ENCODE data around the gene SGPP2. TPM values are rescaled to one million over a fixed set of nuclear protein-coding genes. Genes with fewer than 3 reads are reported as not detected.
A peak's percentile ranks its signal among the peaks of the same experiment; 100 is the strongest.

Gene SGPP2
- total RNA-seq, 1 donor from 2014 or later: 38.1 TPM

- H3K36me3 ChIP-seq: peaks cover 17% of the 10 kb centered on the region
- no peak overlapping the region for H3K4me3 ChIP-seq
- no peak for ATAC-seq
- intact Hi-C loops (cut with DNase I): no loop called here
- H3K27me3 ChIP-seq: no peaks in the 10 kb centered on the region
- H3K9me3 ChIP-seq: no peaks in the 10 kb centered on the region
- H3K4me1 ChIP-seq: no peaks in the 10 kb centered on the region
- H3K27ac ChIP-seq: no peak overlapping the region
- no peak for TF ChIP-seq CTCF (IDR thresholded peaks at IDR 0.05)
- DNase-seq: no peak
Measured at GRCh38 chr2:222592176-222592575, 167.8 kb downstream of the SGPP2 start.

- intact Hi-C loops (cut with DNase I): no loop called here
- Histone ChIP-seq H3K27me3 (no peaks in the 10 kb centered on the region), H3K27ac (no peak overlapping the region), H3K9me3 (no peaks in the 10 kb centered on the region), H3K4me3 (no peak overlapping the region), H3K4me1 (no peaks in the 10 kb centered on the region), H3K36me3 (peaks cover 40% of the 10 kb centered on the region)
- DNase-seq (no peak), ATAC-seq (peak; percentile 64)
- no peak for TF ChIP-seq CTCF (IDR thresholded peaks at IDR 0.05)
Measured at GRCh38 chr2:222594679-222595078, 170.3 kb downstream of the SGPP2 start.

- Histone ChIP-seq H3K27ac (no peak overlapping the region), H3K9me3 (no peaks in the 10 kb centered on the region), H3K4me3 (no peak overlapping the region), H3K36me3 (peaks cover 41% of the 10 kb centered on the region), H3K27me3 (no peaks in the 10 kb centered on the region), H3K4me1 (no peaks in the 10 kb centered on the region)
- ATAC-seq (no peak), DNase-seq (no peak)
- intact Hi-C loops (cut with DNase I): no loop called here
- no peak for TF ChIP-seq CTCF (IDR thresholded peaks at IDR 0.05)
Measured at GRCh38 chr2:222595581-222595980, 171.2 kb downstream of the SGPP2 start.

- ATAC-seq: no peak
- TF ChIP-seq CTCF (IDR thresholded peaks at IDR 0.05): no peak
- Histone ChIP-seq H3K4me1 (no peaks in the 10 kb centered on the region), H3K9me3 (no peaks in the 10 kb centered on the region), H3K36me3 (peaks cover 29% of the 10 kb centered on the region), H3K27me3 (no peaks in the 10 kb centered on the region), H3K27ac (no peak overlapping the region), H3K4me3 (no peak overlapping the region)
- DNase-seq: no peak
- intact Hi-C loops (cut with DNase I): no loop called here
Measured at GRCh38 chr2:222598611-222599010, 174.3 kb downstream of the SGPP2 start.

- H3K27me3 ChIP-seq: no peaks in the 10 kb centered on the region
- no peak overlapping the region for H3K4me3 ChIP-seq
- no peak overlapping the region for H3K27ac ChIP-seq
- TF ChIP-seq CTCF (IDR thresholded peaks at IDR 0.05): no peak
- intact Hi-C loops (cut with DNase I): no loop called here
- no peaks in the 10 kb centered on the region for H3K9me3 ChIP-seq
- DNase-seq (no peak), ATAC-seq (no peak)
- no peaks in the 10 kb centered on the region for H3K4me1 ChIP-seq
- peaks cover 13% of the 10 kb centered on the region for H3K36me3 ChIP-seq
Measured at GRCh38 chr2:222603501-222603900, 179.2 kb downstream of the SGPP2 start.

All from upper lobe of right lung (tissue), 1 donor.